Karpas-422 (cell line): ENCODE results near the gene ATL3. TPM values are rescaled to one million over a fixed set of nuclear protein-coding genes. Genes with fewer than 3 reads are reported as not detected.

Source experiments
- DNase-seq: peaks from one replicate; pipeline ENCODE4 v3.0.0-alpha.2; 2015
- H2AFZ ChIP-seq: fragments of 200-600 bp; sonication (generic); 2 replicates; pipeline ENCODE4 v1.6.1; 2014; ENCODE audit warnings: antibody characterized with exemption, low read length, mixed read lengths
- H3K27ac ChIP-seq: fragments of 200-600 bp; sonication (generic); 2 replicates; pipeline ENCODE4 v1.5.1; 2014; ENCODE audit warnings: mild to moderate bottlenecking, low read length, moderate library complexity
- H3K27me3 ChIP-seq: fragments of 200-600 bp; sonication (generic); 2 replicates; pipeline ENCODE4 v1.6.1; 2014; ENCODE audit warnings: low read length, mixed read lengths
- H3K36me3 ChIP-seq: fragments of 200-600 bp; sonication (generic); 2 replicates; pipeline ENCODE4 v1.6.1; 2014; ENCODE audit warnings: low read length, mixed read lengths; ENCODE audit not compliant: insufficient read depth
- H3K4me1 ChIP-seq: fragments of 200-600 bp; sonication (generic); 2 replicates; pipeline ENCODE4 v1.6.1; 2014; ENCODE audit warnings: mild to moderate bottlenecking, low read length, mixed read lengths
- H3K4me2 ChIP-seq: fragments of 200-600 bp; sonication (generic); 2 replicates; pipeline ENCODE4 v1.6.1; 2014; ENCODE audit warnings: low read length, low read depth, mild to moderate bottlenecking; ENCODE audit not compliant: poor library complexity, severe bottlenecking
- H3K4me3 ChIP-seq: fragments of 200-600 bp; sonication (generic); 2 replicates; pipeline ENCODE4 v1.5.1; 2014; ENCODE audit warnings: mild to moderate bottlenecking, antibody characterized with exemption, low read length, mixed read lengths
- H3K79me2 ChIP-seq: fragments of 200-600 bp; sonication (generic); 2 replicates; pipeline ENCODE4 v1.6.1; 2014; ENCODE audit warnings: mild to moderate bottlenecking, low read length, mixed read lengths
- H3K9ac ChIP-seq: fragments of 200-600 bp; sonication (generic); 2 replicates; pipeline ENCODE4 v1.6.0; 2014; ENCODE audit warnings: low read length
- H3K9me2 ChIP-seq: fragments of 200-600 bp; sonication (generic), shearing (Covaris generic); replicated peaks from 2 replicates; pipeline ENCODE4 v1.6.0; 2014; ENCODE audit warnings: mild to moderate bottlenecking, low read length, moderate library complexity; ENCODE audit not compliant: insufficient read depth
- H3K9me3 ChIP-seq: fragments of 300-700, 200-600 bp; sonication (generic); 2 replicates; pipeline ENCODE4 v1.6.1; 2014; ENCODE audit warnings: low read length, mixed read lengths
- H4K20me1 ChIP-seq: fragments of 200-600 bp; sonication (generic); 2 replicates; pipeline ENCODE4 v1.6.1; 2014; ENCODE audit warnings: mild to moderate bottlenecking, antibody characterized with exemption, low read length, low read depth; ENCODE audit not compliant: insufficient read depth
- total RNA-seq: library from RNA; depleted of rRNA; stranded (reverse); fragments of >200 nt; shearing (Covaris generic); gene quantifications from 2 replicates; pipeline ENCODE4 v1.2.3, GENCODE V29; 2014; ENCODE audit warnings: low replicate concordance

Gene ATL3
- total RNA-seq, 1 experiment from 2014 or later = 35.9 TPM

DNA sequence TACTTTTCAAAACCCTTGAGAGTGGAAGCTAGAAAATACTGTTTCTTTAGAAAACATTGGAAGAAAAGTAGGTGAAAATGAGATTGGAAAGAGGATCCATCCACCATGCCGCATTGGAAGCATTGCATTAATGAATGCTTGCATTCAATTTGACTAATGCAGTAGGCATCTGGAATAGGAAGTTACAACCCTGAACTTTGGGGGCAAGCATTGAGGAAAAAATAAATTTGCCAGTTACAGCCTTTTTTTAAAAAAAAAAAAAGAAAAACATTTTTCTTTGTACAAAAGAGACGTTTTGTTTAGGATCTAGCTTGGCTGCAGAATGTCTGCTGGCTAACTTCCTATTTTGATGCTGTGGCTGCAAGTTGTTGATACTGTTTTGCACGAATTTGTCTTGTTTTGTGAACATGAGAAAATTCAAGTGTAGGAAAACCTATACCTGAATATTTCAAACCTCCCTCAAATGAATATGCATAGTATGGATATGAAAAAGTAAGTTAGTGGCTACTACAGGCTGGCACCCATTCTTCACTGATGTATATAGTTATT lies 38.2 kb upstream of the ATL3 start:
- Histone ChIP-seq H3K4me1 (peaks cover 16% of the 10 kb centered on the region), H3K4me3 (no peak overlapping the region), H3K9me2 (no peaks in the 10 kb centered on the region), H3K4me2 (no peak overlapping the region), H2AFZ (no peak overlapping the region), H3K79me2 (peaks cover 99% of the 10 kb centered on the region), H3K36me3 (no peaks in the 10 kb centered on the region), H3K9me3 (no peaks in the 10 kb centered on the region), H4K20me1 (no peaks in the 10 kb centered on the region), H3K27me3 (no peaks in the 10 kb centered on the region), H3K27ac (no peak overlapping the region), H3K9ac (no peak overlapping the region)
- no peak for DNase-seq

DNA sequence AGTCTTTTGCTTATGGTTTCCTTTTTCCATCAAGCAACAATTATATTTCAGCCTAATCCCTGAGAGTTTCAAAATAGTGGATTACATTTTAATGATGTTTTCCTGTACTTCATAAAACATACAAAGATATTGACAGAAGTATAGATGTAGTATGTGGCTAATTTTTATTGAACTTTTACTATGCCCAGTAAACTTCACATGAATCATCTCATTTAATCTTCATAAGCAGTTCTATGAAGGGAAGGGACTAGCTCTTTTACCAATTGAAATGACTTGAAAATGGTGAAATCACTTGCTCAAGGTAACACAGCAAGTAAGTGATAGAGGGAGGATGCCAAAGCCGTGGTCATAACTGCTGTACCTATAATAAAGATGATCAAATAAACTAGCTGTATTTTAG lies 37.6 kb upstream of the ATL3 start:
- Histone ChIP-seq H3K27ac (no peak overlapping the region), H3K27me3 (no peaks in the 10 kb centered on the region), H3K9me3 (no peaks in the 10 kb centered on the region), H3K79me2 (peaks cover 98% of the 10 kb centered on the region), H3K4me1 (peaks cover 21% of the 10 kb centered on the region), H2AFZ (no peak overlapping the region), H3K9ac (no peak overlapping the region), H3K4me3 (no peak overlapping the region), H3K9me2 (no peaks in the 10 kb centered on the region), H3K4me2 (no peak overlapping the region), H3K36me3 (no peaks in the 10 kb centered on the region), H4K20me1 (no peaks in the 10 kb centered on the region)
- DNase-seq = no peak

DNA sequence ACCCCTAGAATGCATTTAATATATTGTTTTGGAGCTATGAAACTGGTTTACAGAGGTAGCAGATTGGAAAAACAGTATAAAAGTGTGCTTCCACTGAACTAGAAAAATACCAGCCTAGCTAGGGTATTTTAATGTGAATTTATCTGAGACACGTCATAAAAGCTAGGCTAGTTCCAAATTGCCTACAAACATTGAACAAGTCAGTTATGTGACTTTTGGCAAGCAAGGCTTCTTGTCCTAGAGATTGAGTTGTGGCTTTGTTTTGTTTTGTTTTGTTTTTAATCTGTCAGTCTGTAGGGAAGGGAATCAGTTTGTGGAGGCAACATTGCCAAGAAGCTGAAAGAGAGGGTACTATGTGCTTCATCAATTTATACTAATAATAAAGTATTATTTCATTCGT lies 34.4 kb upstream of the ATL3 start:
- H3K27ac ChIP-seq = no peak overlapping the region
- H3K36me3 ChIP-seq = no peaks in the 10 kb centered on the region
- H2AFZ ChIP-seq = no peak overlapping the region
- H3K4me3 ChIP-seq = no peak overlapping the region
- H3K9ac ChIP-seq = no peak overlapping the region
- H4K20me1 ChIP-seq = no peaks in the 10 kb centered on the region
- H3K9me2 ChIP-seq = no peaks in the 10 kb centered on the region
- peaks cover 96% of the 10 kb centered on the region for H3K79me2 ChIP-seq
- DNase-seq = no peak
- no peak overlapping the region for H3K4me2 ChIP-seq
- H3K9me3 ChIP-seq = no peaks in the 10 kb centered on the region
- H3K4me1 ChIP-seq = peaks cover 31% of the 10 kb centered on the region
- H3K27me3 ChIP-seq = no peaks in the 10 kb centered on the region

DNA sequence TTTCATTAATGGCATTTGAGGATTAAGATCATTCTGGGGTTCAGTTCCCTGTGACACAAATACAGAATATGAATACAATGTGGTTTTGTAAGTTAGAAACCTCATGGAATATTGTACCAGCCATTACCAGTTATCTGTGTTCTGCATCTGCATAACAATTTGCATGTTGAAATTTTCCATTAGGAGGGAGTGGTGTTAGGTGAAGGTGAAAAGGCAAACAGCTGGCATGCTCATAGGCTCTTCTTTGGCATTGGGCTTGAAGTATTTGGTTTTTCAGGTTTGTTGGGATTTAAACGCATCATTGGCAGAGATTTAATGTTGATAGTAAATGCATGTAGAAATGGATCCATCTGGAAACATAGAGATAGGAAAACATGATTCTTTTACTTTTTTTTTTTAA lies 28.7 kb upstream of the ATL3 start:
- Histone ChIP-seq H3K27me3 (no peaks in the 10 kb centered on the region), H3K36me3 (0 out of 2 replicates have a peak, but pooled peaks cover 3% of the 10 kb centered on the region), H3K9me3 (no peaks in the 10 kb centered on the region), H3K9ac (no peak overlapping the region), H3K9me2 (no peaks in the 10 kb centered on the region), H3K79me2 (peaks cover 90% of the 10 kb centered on the region), H4K20me1 (0 out of 2 replicates have a peak, but pooled peaks cover 3% of the 10 kb centered on the region), H3K4me1 (peaks cover 42% of the 10 kb centered on the region), H3K4me2 (no peak overlapping the region), H3K4me3 (no peak overlapping the region), H2AFZ (no peak overlapping the region), H3K27ac (no peak overlapping the region)
- DNase-seq = no peak

DNA sequence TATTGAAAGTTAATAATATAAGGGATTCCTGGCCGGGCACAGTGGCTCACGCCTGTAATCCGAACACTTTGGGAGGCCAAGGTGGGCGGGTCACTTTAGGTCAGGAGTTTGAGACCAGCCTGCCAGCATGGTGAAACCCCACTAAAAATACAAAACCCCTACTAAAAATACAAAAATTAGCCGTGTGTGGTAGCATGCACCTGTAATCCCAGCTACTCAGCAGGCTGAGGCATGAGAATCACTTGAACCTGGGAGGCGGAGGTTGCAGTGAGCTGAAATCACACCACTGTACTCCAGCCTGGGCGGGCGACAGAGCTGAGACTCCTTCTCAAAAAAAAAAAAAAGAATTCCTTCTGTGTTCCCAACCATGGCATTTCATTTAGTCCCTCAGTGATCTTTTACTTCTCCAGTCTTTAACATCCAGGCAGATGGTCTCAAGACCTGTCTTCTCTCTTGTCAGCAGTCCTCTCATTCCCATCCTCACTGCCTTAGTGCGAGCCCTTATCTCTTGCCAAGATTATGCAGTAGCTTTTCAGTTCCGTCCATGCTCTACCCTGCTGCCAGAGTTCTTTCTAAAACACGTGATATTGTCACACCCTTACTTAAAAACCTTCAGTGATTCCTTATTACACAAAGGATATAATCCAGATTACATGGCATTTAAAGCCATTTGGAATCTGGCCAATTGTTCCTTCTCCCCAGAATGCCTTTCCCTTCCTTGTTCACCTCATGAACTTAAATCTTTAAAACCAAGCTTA lies 28.0 kb upstream of the ATL3 start:
- Histone ChIP-seq H4K20me1 (0 out of 2 replicates have a peak, but pooled peaks cover 3% of the 10 kb centered on the region), H3K9ac (no peak overlapping the region), H2AFZ (no peak overlapping the region), H3K36me3 (0 out of 2 replicates have a peak, but pooled peaks cover 3% of the 10 kb centered on the region), H3K4me2 (no peak overlapping the region), H3K9me3 (no peaks in the 10 kb centered on the region), H3K9me2 (no peaks in the 10 kb centered on the region), H3K27me3 (no peaks in the 10 kb centered on the region), H3K79me2 (peaks cover 90% of the 10 kb centered on the region), H3K4me1 (peaks cover 34% of the 10 kb centered on the region), H3K4me3 (no peak overlapping the region), H3K27ac (0 out of 2 replicates have a peak overlapping the region, but pooled peaks have one; percentile 25)
- no peak for DNase-seq

DNA sequence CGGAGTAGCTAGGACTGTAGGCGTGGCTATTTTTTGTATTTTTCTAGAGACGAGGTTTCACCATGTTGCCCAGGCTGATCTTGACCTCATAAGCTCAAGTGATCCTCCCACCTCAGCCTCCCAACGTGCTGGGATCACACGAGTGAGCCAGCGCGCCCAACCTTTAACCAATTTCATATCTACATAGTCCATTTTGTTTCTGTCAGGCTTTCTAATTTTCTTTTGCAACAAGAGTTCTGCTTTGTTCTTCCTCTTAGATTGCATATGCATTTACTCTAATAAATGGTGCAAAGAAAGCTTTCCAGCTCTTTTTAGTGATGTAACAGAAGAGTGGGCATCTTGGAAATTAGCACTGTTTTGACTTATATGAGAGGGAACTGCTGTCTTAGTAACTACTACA lies 23.4 kb upstream of the ATL3 start:
- Histone ChIP-seq H3K27me3 (no peaks in the 10 kb centered on the region), H3K4me1 (peaks cover 21% of the 10 kb centered on the region), H3K4me2 (no peak overlapping the region), H3K9ac (no peak overlapping the region), H3K9me2 (no peaks in the 10 kb centered on the region), H4K20me1 (0 out of 2 replicates have a peak, but pooled peaks cover 3% of the 10 kb centered on the region), H2AFZ (no peak overlapping the region), H3K27ac (no peak overlapping the region), H3K36me3 (0 out of 2 replicates have a peak, but pooled peaks cover 3% of the 10 kb centered on the region), H3K79me2 (peaks cover 92% of the 10 kb centered on the region), H3K4me3 (no peak overlapping the region), H3K9me3 (no peaks in the 10 kb centered on the region)
- DNase-seq = no peak

DNA sequence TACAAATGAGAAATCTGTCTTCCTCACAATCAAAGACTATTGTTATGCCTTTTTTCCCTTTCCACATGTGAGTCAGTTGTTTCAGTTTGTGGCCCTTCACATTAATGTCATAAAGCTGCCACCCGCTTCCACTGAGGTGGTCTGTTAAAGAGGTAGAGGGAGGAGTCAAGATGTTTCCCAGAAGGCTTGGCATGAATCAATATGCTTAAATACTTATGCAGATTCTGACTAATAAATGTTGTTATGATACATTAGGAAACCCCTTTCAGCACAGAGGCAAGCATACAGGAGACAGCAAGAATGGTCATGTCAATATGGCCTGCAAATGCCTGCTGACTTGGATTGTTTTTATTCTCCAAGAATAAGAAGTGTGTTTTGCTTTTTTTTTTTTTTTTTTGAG lies 16.7 kb upstream of the ATL3 start:
- Histone ChIP-seq H3K9ac (no peak overlapping the region), H3K9me3 (no peaks in the 10 kb centered on the region), H3K9me2 (no peaks in the 10 kb centered on the region), H3K79me2 (peaks cover 99% of the 10 kb centered on the region), H3K4me2 (no peak overlapping the region), H3K27me3 (no peaks in the 10 kb centered on the region), H3K4me1 (peaks cover 19% of the 10 kb centered on the region), H3K4me3 (no peak overlapping the region), H3K27ac (no peak overlapping the region), H4K20me1 (peaks cover 2% of the 10 kb centered on the region; the same call in 1 of the 2 replicates), H3K36me3 (no peaks in the 10 kb centered on the region), H2AFZ (no peak overlapping the region)
- DNase-seq = no peak

DNA sequence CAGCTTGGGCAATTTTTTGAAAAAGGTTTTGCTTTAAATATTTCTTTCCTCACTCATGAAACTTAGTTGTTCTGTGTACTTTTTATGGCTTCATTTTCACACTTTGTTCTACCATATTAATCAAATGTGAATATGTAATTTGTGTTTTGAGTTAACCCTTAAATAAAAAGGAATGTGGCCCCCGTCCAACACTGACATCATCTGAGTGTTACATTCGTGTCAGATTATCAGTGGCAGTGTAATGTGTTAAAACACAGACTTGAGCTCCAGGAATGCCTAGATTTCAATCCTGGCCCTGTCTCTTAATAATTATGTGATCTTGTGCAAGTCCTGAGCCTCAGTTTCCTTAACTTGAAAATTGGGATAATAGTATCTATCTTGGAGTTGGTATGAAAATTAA lies 15.8 kb upstream of the ATL3 start:
- no peak overlapping the region for H3K4me2 ChIP-seq
- H3K9me3 ChIP-seq = no peaks in the 10 kb centered on the region
- no peak overlapping the region for H3K4me3 ChIP-seq
- H3K9me2 ChIP-seq = no peaks in the 10 kb centered on the region
- H3K27ac ChIP-seq = no peak overlapping the region
- H3K36me3 ChIP-seq = no peaks in the 10 kb centered on the region
- no peaks in the 10 kb centered on the region for H3K27me3 ChIP-seq
- no peak overlapping the region for H3K9ac ChIP-seq
- H2AFZ ChIP-seq = no peak overlapping the region
- H3K4me1 ChIP-seq = peaks cover 21% of the 10 kb centered on the region
- DNase-seq = no peak
- H4K20me1 ChIP-seq = peaks cover 5% of the 10 kb centered on the region; the same call in 1 of the 2 replicates
- peaks cover 99% of the 10 kb centered on the region for H3K79me2 ChIP-seq
